ENCODE results near the gene SH2D3C. TPM values are rescaled to one million over a fixed set of nuclear protein-coding genes. Genes with fewer than 3 reads are reported as not detected.

Gene SH2D3C
- total and polyA plus RNA-seq, 2 of the 4 experiments (the other 2 are of a cell fraction) = under 0.01 to 0.24 TPM

DNA sequence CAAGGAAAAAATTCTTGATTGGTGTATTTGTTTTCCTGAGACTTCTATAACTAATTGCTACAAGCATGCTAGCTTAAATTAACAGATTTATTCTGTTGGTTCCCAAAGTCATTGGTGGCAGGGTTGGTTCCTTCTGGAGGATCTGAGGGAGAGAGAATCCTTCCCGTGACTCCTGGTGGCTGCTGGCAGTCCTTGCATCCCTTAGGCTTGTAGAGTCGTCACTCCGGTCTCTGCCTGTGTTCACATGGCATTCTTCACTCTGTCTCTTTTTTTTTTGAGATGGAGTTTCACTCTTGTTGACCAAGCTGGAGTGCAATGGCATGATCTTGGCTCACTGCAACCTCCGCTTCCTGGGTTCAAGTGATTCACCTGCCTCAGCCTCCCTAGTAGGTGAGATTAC, 12.6 kb upstream of the SH2D3C start:
- no peak for DNase-seq
- H4K91ac ChIP-seq (ENCODE audit: insufficient read depth, low read depth, low read length) = no peak overlapping the region
- no peak overlapping the region for H2BK120ac ChIP-seq (ENCODE audit: low read depth, low read length)
- peaks cover 10% of the 10 kb centered on the region for H3K9me1 ChIP-seq (ENCODE audit: insufficient read depth, low read length)
- no peak overlapping the region for H4K8ac ChIP-seq (ENCODE audit: low read depth in 2 of 2, low read length in 2 of 2)
- H2AK9ac ChIP-seq (replicated peaks; ENCODE audit: low read depth, low read length, poor library complexity) = no peak overlapping the region
- dilution Hi-C loops (cut with HindIII; ENCODE audit: low sequenced_read_pairs, unreplicated experiment) (no loop called here), in situ Hi-C loops (cut with MboI; ENCODE audit: low sequenced_read_pairs) (no loop called here), intact Hi-C loops (cut with micrococcal nuclease) (no loop called here)
- no peak overlapping the region for H3K56ac ChIP-seq (ENCODE audit: extremely low read depth, insufficient read depth, low read length)
- no peak overlapping the region for H4K5ac ChIP-seq (ENCODE audit: low read depth, low read length)
- POLR2A ChIA-PET (ENCODE audit: unreplicated experiment) = interaction anchor here (0.6 kb wide), 1 partner anchor 18 kb away, joined by 6 read pairs; no protein-coding TSS in a partner anchor
- H3K9me3 ChIP-seq (ENCODE audit: control insufficient read depth, insufficient read depth, low read length) = no peaks in the 10 kb centered on the region
- no peak overlapping the region for H3K23ac ChIP-seq (ENCODE audit: low read depth, low read length)
- H3K4me3 ChIP-seq (ENCODE audit: insufficient read depth, low read depth, low read length) = no peak overlapping the region
- H3K27ac ChIP-seq (ENCODE audit: insufficient read depth, low read length) = no peak overlapping the region
- H2BK20ac ChIP-seq (ENCODE audit: low read depth, low read length) = no peak overlapping the region
- peaks cover 26 to 78% of the 10 kb centered on the region in 2 experiments for H3K79me1 ChIP-seq (ENCODE audit: low read depth in 1 of 2, low read length in 2 of 2)
- TF ChIP-seq CEBPB (IDR thresholded peaks at IDR 0.05; ENCODE audit: low read depth, low read length) = no peak
- no peak for TF ChIP-seq MAZ (IDR thresholded peaks at IDR 0.05; ENCODE audit: borderline replicate concordance, low read depth, low read length)
- TF ChIP-seq, protein P1, sequence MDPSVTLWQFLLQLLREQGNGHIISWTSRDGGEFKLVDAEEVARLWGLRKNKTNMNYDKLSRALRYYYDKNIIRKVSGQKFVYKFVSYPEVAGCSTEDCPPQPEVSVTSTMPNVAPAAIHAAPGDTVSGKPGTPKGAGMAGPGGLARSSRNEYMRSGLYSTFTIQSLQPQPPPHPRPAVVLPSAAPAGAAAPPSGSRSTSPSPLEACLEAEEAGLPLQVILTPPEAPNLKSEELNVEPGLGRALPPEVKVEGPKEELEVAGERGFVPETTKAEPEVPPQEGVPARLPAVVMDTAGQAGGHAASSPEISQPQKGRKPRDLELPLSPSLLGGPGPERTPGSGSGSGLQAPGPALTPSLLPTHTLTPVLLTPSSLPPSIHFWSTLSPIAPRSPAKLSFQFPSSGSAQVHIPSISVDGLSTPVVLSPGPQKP (IDR thresholded peaks at IDR 0.05; ENCODE audit: borderline replicate concordance, low read depth, low read length) = no peak
- no peak for TF ChIP-seq MAFK (IDR thresholded peaks at IDR 0.05; ENCODE audit: low read depth, low read length)
- TF ChIP-seq, protein P2, sequence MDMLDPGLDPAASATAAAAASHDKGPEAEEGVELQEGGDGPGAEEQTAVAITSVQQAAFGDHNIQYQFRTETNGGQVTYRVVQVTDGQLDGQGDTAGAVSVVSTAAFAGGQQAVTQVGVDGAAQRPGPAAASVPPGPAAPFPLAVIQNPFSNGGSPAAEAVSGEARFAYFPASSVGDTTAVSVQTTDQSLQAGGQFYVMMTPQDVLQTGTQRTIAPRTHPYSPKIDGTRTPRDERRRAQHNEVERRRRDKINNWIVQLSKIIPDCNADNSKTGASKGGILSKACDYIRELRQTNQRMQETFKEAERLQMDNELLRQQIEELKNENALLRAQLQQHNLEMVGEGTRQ (IDR thresholded peaks at IDR 0.05; ENCODE audit: low read depth, low read length) = no peak
- TF ChIP-seq FOS (IDR thresholded peaks at IDR 0.05; ENCODE audit: low read depth, low read length) = no peak
- TF ChIP-seq RCOR1 (IDR thresholded peaks at IDR 0.05; ENCODE audit: insufficient replicate concordance, low read length) = no peak
- TF ChIP-seq RFX5 (IDR thresholded peaks at IDR 0.05; ENCODE audit: low read depth, low read length) = no peak
- TF ChIP-seq POLR2A (IDR thresholded peaks at IDR 0.05; ENCODE audit: low read depth, low read length) = no peak
- no peak overlapping the region for H3K14ac ChIP-seq (replicated peaks; ENCODE audit: low read depth, low read length)
- H3K9ac ChIP-seq (ENCODE audit: low read depth, low read length) = no peak overlapping the region
- H3K4me2 ChIP-seq (ENCODE audit: low read depth, low read length) = no peak overlapping the region
- no peak overlapping the region for H3K4ac ChIP-seq (ENCODE audit: low read depth, low read length)
- WGBS, 2 experiments (ENCODE audit: extremely low coverage in 2 of 2, insufficient read length in 1 of 2) = 80% methylated on average over 1 of the region's 4 CpGs; no CpG with 5 or more reads in 1 of the 2 experiments
- no peak for ATAC-seq (ENCODE audit: low read depth)
- H2BK15ac ChIP-seq (ENCODE audit: low read depth, low read length) = no peak overlapping the region
- H2AFZ ChIP-seq (replicated peaks; ENCODE audit: low read length, poor library complexity) = no peak overlapping the region
- no TSS peak for BruUV-seq (replicated peaks)
- H3K27me3 ChIP-seq (ENCODE audit: control insufficient read depth, insufficient read depth, low read length) = no peaks in the 10 kb centered on the region
- no peak overlapping the region for H3K18ac ChIP-seq (ENCODE audit: low read depth, low read length)
- no peak overlapping the region for H2BK5ac ChIP-seq (ENCODE audit: low read depth, low read length, poor library complexity, severe bottlenecking)
- peaks cover 53% of the 10 kb centered on the region for H3K36me3 ChIP-seq (ENCODE audit: control insufficient read depth, insufficient read depth, low read length)
- CTCF ChIA-PET = no interaction called here
- H4K20me1 ChIP-seq (ENCODE audit: insufficient read depth, low read length) = peaks cover 71% of the 10 kb centered on the region
- peaks cover 7% of the 10 kb centered on the region; the same call in 1 of the 2 replicates for H3K4me1 ChIP-seq (ENCODE audit: control insufficient read depth, insufficient read depth, low read length)
- no peak overlapping the region for H2AK5ac ChIP-seq (ENCODE audit: low read depth, low read length)

All from IMR-90 (cell line).